ENCODE results near the gene CHST2. TPM values are rescaled to one million over a fixed set of nuclear protein-coding genes. Genes with fewer than 3 reads are reported as not detected.

The CHST2 gene
- total RNA-seq, 4 donors from 2014 or later, result 3.3 to 10.8 (median 10.2) TPM

- no peak overlapping the region for H3K27ac ChIP-seq (replicated peaks in 1 of 4)
These were observed 32.5 kb downstream of the CHST2 start for GRCh38 chr3:143152043-143152442.

GRCh38 chr3:143155756-143156155, 36.2 kb downstream of the CHST2 start:
- no peaks in the 10 kb centered on the region for H3K27me3 ChIP-seq
- no peak for TF ChIP-seq POLR2AphosphoS5 (IDR thresholded peaks at IDR 0.05)
- no peak for TF ChIP-seq POLR2A (IDR thresholded peaks at IDR 0.05; ENCODE audit: low read depth)
- no peak for TF ChIP-seq EP300 (IDR thresholded peaks at IDR 0.05)
- no peak for TF ChIP-seq CTCF (IDR thresholded peaks at IDR 0.05)
- H3K36me3 ChIP-seq, result no peaks in the 10 kb centered on the region
- WGBS, result 73% methylated on average over 4 of the region's 4 CpGs
- no peak overlapping the region for H3K27ac ChIP-seq (replicated peaks in 1 of 4)
- no peaks in the 10 kb centered on the region for H3K9me3 ChIP-seq
- H3K4me3 ChIP-seq, result no peak overlapping the region
- peaks cover 6 to 13% (median 12%) of the 10 kb centered on the region in 4 donors for H3K4me1 ChIP-seq
- intact Hi-C loops (cut with DNase I), result no loop called here
- DNase-seq (ENCODE audit: extremely low spot score), result no peak

More at GRCh38 chr3:143152043-143152442, 32.5 kb downstream of the CHST2 start:
- no peak for TF ChIP-seq POLR2A (IDR thresholded peaks at IDR 0.05; ENCODE audit: low read depth)
- TF ChIP-seq EP300 (IDR thresholded peaks at IDR 0.05), result no peak
- no peak for TF ChIP-seq POLR2AphosphoS5 (IDR thresholded peaks at IDR 0.05)
- no peak for TF ChIP-seq CTCF (IDR thresholded peaks at IDR 0.05)
- Histone ChIP-seq H3K9me3 (no peaks in the 10 kb centered on the region), H3K36me3 (no peaks in the 10 kb centered on the region), H3K4me1 (peaks cover 9 to 15% (median 13%) of the 10 kb centered on the region in 4 donors), H3K4me3 (no peak overlapping the region), H3K27me3 (no peaks in the 10 kb centered on the region)
- WGBS, result 87% methylated on average over 5 of the region's 5 CpGs
- intact Hi-C loops (cut with DNase I), result no loop called here
- no peak for DNase-seq (ENCODE audit: extremely low spot score)

- H3K4me3 ChIP-seq, result no peak overlapping the region
- DNase-seq (ENCODE audit: extremely low spot score), result no peak
- no peaks in the 10 kb centered on the region for H3K9me3 ChIP-seq
- no peak overlapping the region for H3K27ac ChIP-seq (replicated peaks in 1 of 4)
- intact Hi-C loops (cut with DNase I), result no loop called here
- TF ChIP-seq CTCF (IDR thresholded peaks at IDR 0.05) (no peak), POLR2A (IDR thresholded peaks at IDR 0.05; ENCODE audit: low read depth) (no peak), EP300 (IDR thresholded peaks at IDR 0.05) (no peak), POLR2AphosphoS5 (IDR thresholded peaks at IDR 0.05) (no peak)
- no peaks in the 10 kb centered on the region for H3K27me3 ChIP-seq
- no peaks in the 10 kb centered on the region for H3K36me3 ChIP-seq
- no peaks in the 10 kb centered on the region for H3K4me1 ChIP-seq
- 26% methylated on average over 2 of the region's 2 CpGs for WGBS
These were observed 38.7 kb downstream of the CHST2 start for GRCh38 chr3:143158014-143158988.

- no peak for TF ChIP-seq POLR2A (IDR thresholded peaks at IDR 0.05; ENCODE audit: low read depth)
- TF ChIP-seq POLR2AphosphoS5 (IDR thresholded peaks at IDR 0.05), result no peak
- no peak for TF ChIP-seq EP300 (IDR thresholded peaks at IDR 0.05)
- no peak for TF ChIP-seq CTCF (IDR thresholded peaks at IDR 0.05)
- Histone ChIP-seq H3K9me3 (no peaks in the 10 kb centered on the region), H3K36me3 (no peaks in the 10 kb centered on the region), H3K27me3 (no peaks in the 10 kb centered on the region), H3K4me1 (no peaks in the 10 kb centered on the region), H3K4me3 (no peak overlapping the region), H3K27ac (replicated peaks in 1 of 4) (no peak overlapping the region)
- no peak for DNase-seq (ENCODE audit: extremely low spot score)
- 86% methylated on average over 11 of the region's 11 CpGs for WGBS
- intact Hi-C loops (cut with DNase I), result no loop called here
These were observed 40.9 kb downstream of the CHST2 start for GRCh38 chr3:143160437-143160836.

All from esophagus muscularis mucosa (tissue), 4 donors.